Naive thymus-derived CD8-positive, alpha-beta T cell (primary cell): ENCODE measurements around the gene RAMACL. TPM values are rescaled to one million over a fixed set of nuclear protein-coding genes. Genes with fewer than 3 reads are reported as not detected.

Source experiments
- ATAC-seq, 2 donors: fragments of 150-1000 bp; cut with Tn5 transposase in 1 of 2; sonication (Bioruptor Pico), chemical (Tn5 transposase) in 1 of 2; 1 replicate in 1 of 2; 2 replicates in 1 of 2; pipeline ENCODE4 v1.10.0; 2021; ENCODE audit warnings: mild to moderate bottlenecking in 2 of 2, moderate library complexity in 2 of 2
- POLR2A ChIA-PET: fragments of 350-600 bp; sonication (Branson Sonifier 250); formaldehyde crosslinking; loops from one replicate; lab custom pipeline; 2021; ENCODE audit warnings: antibody characterized with exemption; lab: Charles Lee
- DNase-seq, 10 donors: peaks; one replicate each; pipeline versions ENCODE4 v3.0.0 to v3.0.0-alpha.2; 2020 to 2022
- H3K27ac Mint-ChIP-seq, 10 donors: one replicate each; pipeline ENCODE4 v1.8.0; 2020 to 2022; ENCODE audit warnings: mild to moderate bottlenecking in 10 of 10, mixed read lengths in 10 of 10, moderate library complexity in 4 of 10, inconsistent platforms in 1 of 10
- H3K27me3 Mint-ChIP-seq, 5 donors: one replicate each; pipeline ENCODE4 v1.8.0; 2021 to 2022; ENCODE audit warnings: mixed read lengths in 5 of 5
- H3K36me3 Mint-ChIP-seq, 3 donors: one replicate each; pipeline ENCODE4 v1.8.0; 2020 to 2022; ENCODE audit warnings: mixed read lengths in 3 of 3, mild to moderate bottlenecking in 2 of 3, inconsistent platforms in 1 of 3
- H3K4me1 Mint-ChIP-seq, 4 donors: one replicate each; pipeline ENCODE4 v1.8.0; 2021 to 2022; ENCODE audit warnings: mixed read lengths in 4 of 4
- H3K4me3 Mint-ChIP-seq, 10 donors: one replicate each; pipeline ENCODE4 v1.8.0; 2020 to 2022; ENCODE audit warnings: mild to moderate bottlenecking in 10 of 10, mixed read lengths in 10 of 10, moderate library complexity in 6 of 10, inconsistent platforms in 1 of 10
- H3K9me3 Mint-ChIP-seq, 9 donors: one replicate each; pipeline ENCODE4 v1.8.0; 2020 to 2022; ENCODE audit warnings: mixed read lengths in 9 of 9, mild to moderate bottlenecking in 3 of 9, inconsistent platforms in 1 of 9, moderate library complexity in 1 of 9
- polyA plus RNA-seq, 3 donors: library from polyadenylated mRNA; unstranded; fragments of 300-500 nt; fragmentation: Illumina TruSeq; gene quantifications; one replicate each; pipeline ENCODE4 v1.2.3, GENCODE V29; 2021
- total RNA-seq, 8 experiments: library from RNA in 2 of 8; stranded (reverse) in 2 of 8; gene quantifications; one replicate each; pipeline ENCODE4 v1.2.3 and lab custom pipeline; 2021 to 2026

The RAMACL gene
- total and polyA plus RNA-seq, 5 experiments from 2014 or later, result 0.11 to 0.42 (median 0.33) TPM

GRCh38 chr6:166626177-166627032, 39.9 kb upstream of the RAMACL start:
- H3K27me3 Mint-ChIP-seq, result peaks cover 15 to 39% (median 20%) of the 10 kb centered on the region in 5 donors
- peak overlapping the region in 3 of 10 donors; percentile 37 to 71 (median 41) for H3K27ac Mint-ChIP-seq
- peak overlapping the region; percentile 60 to 93 (median 84) for H3K4me3 Mint-ChIP-seq
- peak in 9 of 10 donors; percentile 9 to 44 (median 24) for DNase-seq
- no peaks in the 10 kb centered on the region for H3K36me3 Mint-ChIP-seq
- peaks cover 13 to 26% (median 16%) of the 10 kb centered on the region in 4 donors for H3K4me1 Mint-ChIP-seq
- no peaks in the 10 kb centered on the region for H3K9me3 Mint-ChIP-seq
- POLR2A ChIA-PET, result interaction anchor here (0.6 to 2.4 kb wide), 7 partner anchors 138 to 330 kb away, joined by 3 to 12 read pairs (median 3); partner anchors contain the start of gene RNASET2
- ATAC-seq, result peak in 1 of 2 donors; percentile 5

GRCh38 chr6:166625356-166625755, 38.9 kb upstream of the RAMACL start:
- Mint-ChIP-seq H3K4me1 (peaks cover 13 to 26% (median 16%) of the 10 kb centered on the region in 4 donors), H3K27me3 (peaks cover 15 to 36% (median 20%) of the 10 kb centered on the region in 5 donors), H3K27ac (no peak overlapping the region), H3K9me3 (no peaks in the 10 kb centered on the region), H3K4me3 (peak overlapping the region in 5 of 10 donors; percentile 76 to 93 (median 85)), H3K36me3 (no peaks in the 10 kb centered on the region)
- ATAC-seq, result no peak
- POLR2A ChIA-PET, result no interaction called here
- no peak for DNase-seq

GRCh38 chr6:166624275-166624674, 37.8 kb upstream of the RAMACL start:
- peaks cover 7 to 28% (median 13%) of the 10 kb centered on the region in 5 donors for H3K27me3 Mint-ChIP-seq
- H3K9me3 Mint-ChIP-seq, result no peaks in the 10 kb centered on the region
- H3K4me3 Mint-ChIP-seq, result no peak overlapping the region
- POLR2A ChIA-PET, result no interaction called here
- H3K36me3 Mint-ChIP-seq, result no peaks in the 10 kb centered on the region
- H3K27ac Mint-ChIP-seq, result no peak overlapping the region
- DNase-seq (no peak), ATAC-seq (no peak)
- peaks cover 13 to 26% (median 16%) of the 10 kb centered on the region in 4 donors for H3K4me1 Mint-ChIP-seq

GRCh38 chr6:166623318-166623717, 36.8 kb upstream of the RAMACL start:
- no peak overlapping the region for H3K4me3 Mint-ChIP-seq

GRCh38 chr6:166621114-166621540, 34.6 kb upstream of the RAMACL start:
- no peaks in the 10 kb centered on the region for H3K9me3 Mint-ChIP-seq
- no peak overlapping the region for H3K27ac Mint-ChIP-seq
- ATAC-seq (no peak), DNase-seq (no peak)
- POLR2A ChIA-PET, result no interaction called here
- peaks cover 6 to 8% (median 7%) of the 10 kb centered on the region in 4 donors for H3K4me1 Mint-ChIP-seq
- peaks cover 6 to 25% (median 12%) of the 10 kb centered on the region in 5 donors for H3K27me3 Mint-ChIP-seq
- no peak overlapping the region for H3K4me3 Mint-ChIP-seq
- H3K36me3 Mint-ChIP-seq, result peaks cover 0 to 8% (median 0%) of the 10 kb centered on the region in 3 donors

More at GRCh38 chr6:166623318-166623717, 36.8 kb upstream of the RAMACL start:
- POLR2A ChIA-PET, result no interaction called here
- DNase-seq (no peak), ATAC-seq (no peak)
- H3K9me3 Mint-ChIP-seq, result no peaks in the 10 kb centered on the region
- peaks cover 10 to 21% (median 13%) of the 10 kb centered on the region in 4 donors for H3K4me1 Mint-ChIP-seq
- no peak overlapping the region for H3K27ac Mint-ChIP-seq
- H3K27me3 Mint-ChIP-seq, result peaks cover 6 to 26% (median 12%) of the 10 kb centered on the region in 5 donors
- peaks cover 0 to 5% (median 0%) of the 10 kb centered on the region in 3 donors for H3K36me3 Mint-ChIP-seq

GRCh38 chr6:166620478-166621113, 34.1 kb upstream of the RAMACL start:
- Mint-ChIP-seq H3K4me3 (no peak overlapping the region), H3K4me1 (peaks cover under 1 to 5% (median 2%) of the 10 kb centered on the region in 4 donors), H3K36me3 (peaks cover 0 to 8% (median 0%) of the 10 kb centered on the region in 3 donors), H3K9me3 (no peaks in the 10 kb centered on the region), H3K27ac (no peak overlapping the region), H3K27me3 (peaks cover 2 to 19% (median 12%) of the 10 kb centered on the region in 5 donors)
- POLR2A ChIA-PET, result no interaction called here
- DNase-seq, result no peak
- no peak for ATAC-seq

GRCh38 chr6:166619912-166620311, 33.4 kb upstream of the RAMACL start:
- ATAC-seq, result no peak
- H3K4me3 Mint-ChIP-seq, result no peak overlapping the region
- POLR2A ChIA-PET, result no interaction called here
- H3K27me3 Mint-ChIP-seq, result peaks cover 0 to 13% (median 9%) of the 10 kb centered on the region in 5 donors
- peaks cover 0 to 8% (median 0%) of the 10 kb centered on the region in 3 donors for H3K36me3 Mint-ChIP-seq
- peaks cover 0 to 2% (median 0%) of the 10 kb centered on the region in 4 donors for H3K4me1 Mint-ChIP-seq
- H3K27ac Mint-ChIP-seq, result no peak overlapping the region
- DNase-seq, result no peak
- no peaks in the 10 kb centered on the region for H3K9me3 Mint-ChIP-seq

- no peaks in the 10 kb centered on the region for H3K9me3 Mint-ChIP-seq
Measured at GRCh38 chr6:166618866-166619761, 32.6 kb upstream of the RAMACL start.

GRCh38 chr6:166618251-166618650, 31.8 kb upstream of the RAMACL start:
- POLR2A ChIA-PET, result no interaction called here
- ATAC-seq (no peak), DNase-seq (no peak)
- peaks cover 0 to 10% (median 6%) of the 10 kb centered on the region in 5 donors for H3K27me3 Mint-ChIP-seq
- peaks cover 0 to 8% (median 0%) of the 10 kb centered on the region in 3 donors for H3K36me3 Mint-ChIP-seq
- H3K4me3 Mint-ChIP-seq, result no peak overlapping the region
- no peak overlapping the region for H3K27ac Mint-ChIP-seq
- peaks cover 0 to 2% (median 0%) of the 10 kb centered on the region in 4 donors for H3K4me1 Mint-ChIP-seq
- no peaks in the 10 kb centered on the region for H3K9me3 Mint-ChIP-seq

More at GRCh38 chr6:166618866-166619761, 32.6 kb upstream of the RAMACL start:
- POLR2A ChIA-PET, result no interaction called here
- Mint-ChIP-seq H3K4me1 (peaks cover 0 to 2% (median 0%) of the 10 kb centered on the region in 4 donors), H3K27me3 (peaks cover 0 to 12% (median 9%) of the 10 kb centered on the region in 5 donors), H3K4me3 (no peak overlapping the region), H3K27ac (no peak overlapping the region), H3K36me3 (peaks cover 0 to 8% (median 0%) of the 10 kb centered on the region in 3 donors)
- DNase-seq (no peak), ATAC-seq (no peak)

GRCh38 chr6:166617359-166617758, 30.9 kb upstream of the RAMACL start:
- POLR2A ChIA-PET, result no interaction called here
- no peak for DNase-seq
- Mint-ChIP-seq H3K4me1 (peaks cover 0 to 2% (median 0%) of the 10 kb centered on the region in 4 donors), H3K4me3 (no peak overlapping the region), H3K27ac (no peak overlapping the region), H3K9me3 (no peaks in the 10 kb centered on the region), H3K27me3 (peaks cover 0 to 8% (median 0%) of the 10 kb centered on the region in 5 donors), H3K36me3 (peaks cover 0 to 8% (median 0%) of the 10 kb centered on the region in 3 donors)
- no peak for ATAC-seq

- H3K9me3 Mint-ChIP-seq, result no peaks in the 10 kb centered on the region
- no peak for DNase-seq
- POLR2A ChIA-PET, result no interaction called here
- peaks cover 0 to 2% (median 0%) of the 10 kb centered on the region in 5 donors for H3K27me3 Mint-ChIP-seq
- peaks cover 0 to 2% (median 0%) of the 10 kb centered on the region in 4 donors for H3K4me1 Mint-ChIP-seq
- no peak overlapping the region for H3K4me3 Mint-ChIP-seq
- peaks cover 0 to 8% (median 0%) of the 10 kb centered on the region in 3 donors for H3K36me3 Mint-ChIP-seq
- no peak for ATAC-seq
- H3K27ac Mint-ChIP-seq, result no peak overlapping the region
Measured at GRCh38 chr6:166616261-166617238, 30.1 kb upstream of the RAMACL start.
